Stimulated activated effector memory CD8-positive, alpha-beta T cell treated with anti-CD3 and anti-CD28 coated beads, Interleukin-12 subunit alpha, Interleukin-12 subunit beta, amount 100 ng/mL, for 72 hours (primary cell): Measurements from ENCODE around the gene CFAP141.

ENCODE experiments used
- ATAC-seq: fragments of 150-1000 bp; cut with Tn5 transposase; 2 replicates; pipeline ENCODE4 v1.10.0; 2021
- DNase-seq, 2 donors: peaks; one replicate each; pipeline ENCODE4 v3.0.0; 2021 to 2022; ENCODE audit warnings: low spot score in 2 of 2
- H3K27ac Mint-ChIP-seq: one replicate; pipeline ENCODE4 v1.8.0; 2022; ENCODE audit warnings: mild to moderate bottlenecking, mixed read lengths
- H3K36me3 Mint-ChIP-seq: one replicate; pipeline ENCODE4 v1.8.0; 2022; ENCODE audit warnings: mild to moderate bottlenecking, mixed read lengths
- H3K4me1 Mint-ChIP-seq: one replicate; pipeline ENCODE4 v1.8.0; 2022; ENCODE audit warnings: mixed read lengths
- H3K4me3 Mint-ChIP-seq: one replicate; pipeline ENCODE4 v1.8.0; 2022; ENCODE audit warnings: mild to moderate bottlenecking, mixed read lengths
- H3K9me3 Mint-ChIP-seq: one replicate; pipeline ENCODE4 v1.8.0; 2022; ENCODE audit warnings: mixed read lengths

CFAP141 gene

GRCh38 chr1:154167461-154167860 lies 38.7 kb downstream of the CFAP141 start:
- H3K9me3 Mint-ChIP-seq: no peaks in the 10 kb centered on the region
- peaks cover 100% of the 10 kb centered on the region for H3K36me3 Mint-ChIP-seq
- no peak for ATAC-seq
- H3K27ac Mint-ChIP-seq: peak overlapping the region; percentile 74
- no peak overlapping the region for H3K4me3 Mint-ChIP-seq
- DNase-seq: no peak
- H3K4me1 Mint-ChIP-seq: peaks cover 62% of the 10 kb centered on the region

- Mint-ChIP-seq H3K9me3 (no peaks in the 10 kb centered on the region), H3K27ac (no peak overlapping the region), H3K4me1 (peaks cover 49% of the 10 kb centered on the region), H3K36me3 (peaks cover 100% of the 10 kb centered on the region), H3K4me3 (no peak overlapping the region)
- ATAC-seq: no peak
- DNase-seq: no peak
Observed at GRCh38 chr1:154166207-154166606, 39.9 kb downstream of the CFAP141 start.

GRCh38 chr1:154159554-154159953 lies 46.6 kb downstream of the CFAP141 start:
- no peak for DNase-seq
- no peak overlapping the region for H3K4me3 Mint-ChIP-seq

GRCh38 chr1:154158307-154159125 lies 47.6 kb downstream of the CFAP141 start:
- peaks cover 2% of the 10 kb centered on the region for H3K9me3 Mint-ChIP-seq
- H3K27ac Mint-ChIP-seq: peak overlapping the region; percentile 72
- H3K4me1 Mint-ChIP-seq: peaks cover 57% of the 10 kb centered on the region
- H3K36me3 Mint-ChIP-seq: peaks cover 100% of the 10 kb centered on the region
- peak overlapping the region; percentile 64 for H3K4me3 Mint-ChIP-seq
- no peak for DNase-seq
- ATAC-seq: peak; percentile 3

More at GRCh38 chr1:154159554-154159953, 46.6 kb downstream of the CFAP141 start:
- no peak for ATAC-seq
- Mint-ChIP-seq H3K36me3 (peaks cover 100% of the 10 kb centered on the region), H3K27ac (no peak overlapping the region), H3K4me1 (peaks cover 60% of the 10 kb centered on the region), H3K9me3 (peaks cover 2% of the 10 kb centered on the region)

GRCh38 chr1:154157520-154158306 lies 48.4 kb downstream of the CFAP141 start:
- Mint-ChIP-seq H3K4me1 (peaks cover 49% of the 10 kb centered on the region), H3K4me3 (peak overlapping the region; percentile 64), H3K9me3 (peaks cover 2% of the 10 kb centered on the region), H3K36me3 (peaks cover 92% of the 10 kb centered on the region), H3K27ac (peak overlapping the region; percentile 72)
- DNase-seq (peak; percentile 43 to 82), ATAC-seq (peak; percentile 99)

GRCh38 chr1:154155251-154155650 lies 50.9 kb downstream of the CFAP141 start:
- H3K4me3 Mint-ChIP-seq: no peak overlapping the region
- peaks cover 44% of the 10 kb centered on the region for H3K4me1 Mint-ChIP-seq
- H3K27ac Mint-ChIP-seq: no peak overlapping the region
- peaks cover 2% of the 10 kb centered on the region for H3K9me3 Mint-ChIP-seq
- peaks cover 67% of the 10 kb centered on the region for H3K36me3 Mint-ChIP-seq
- DNase-seq: no peak
- ATAC-seq: no peak

- Mint-ChIP-seq H3K4me1 (peaks cover 41% of the 10 kb centered on the region), H3K27ac (peak within 1 kb of the TSS; percentile 40), H3K4me3 (no peak within 1 kb of the TSS), H3K36me3 (peaks cover 62% of the 10 kb centered on the region), H3K9me3 (peaks cover 2% of the 10 kb centered on the region)
- DNase-seq (no peak), ATAC-seq (no peak)
Observed at GRCh38 chr1:154154534-154155191, 51.5 kb downstream of the CFAP141 start, which contains the start of gene NUP210L. NUP210L (minus strand) TSS chr1:154155073.

GRCh38 chr1:154154053-154154452 lies 52.1 kb downstream of the CFAP141 start:
- ATAC-seq: no peak
- Mint-ChIP-seq H3K4me1 (peaks cover 35% of the 10 kb centered on the region), H3K36me3 (peaks cover 55% of the 10 kb centered on the region), H3K9me3 (no peaks in the 10 kb centered on the region), H3K27ac (peak overlapping the region; percentile 40), H3K4me3 (no peak overlapping the region)
- no peak for DNase-seq

- Mint-ChIP-seq H3K27ac (no peak overlapping the region), H3K9me3 (no peaks in the 10 kb centered on the region), H3K36me3 (peaks cover 28% of the 10 kb centered on the region), H3K4me3 (no peak overlapping the region), H3K4me1 (peaks cover 18% of the 10 kb centered on the region)
- ATAC-seq (no peak), DNase-seq (no peak)
Observed at GRCh38 chr1:154151311-154151710, 54.8 kb downstream of the CFAP141 start.
